HG03060 (cell line): Measurements from ENCODE around the gene SYVN1.
A peak's percentile ranks its signal among the peaks of the same experiment; 100 is the strongest.
"Not testable (repeated sequence)": the region's sequence is repeated elsewhere in the genome, so short reads cannot be mapped to it uniquely, and the experiment has no call there.

Source experiments
- ATAC-seq: cut with Tn5 transposase; IDR thresholded peaks from one replicate; pipeline ENCODE4 v1.9.1; 2021; ENCODE audit warnings: low read depth, moderate number of reproducible peaks; ENCODE audit not compliant: unreplicated experiment

Gene SYVN1

GRCh38 chr11:65152122-65152521, 17.8 kb upstream of the SYVN1 start:
- ATAC-seq = no peak

- ATAC-seq = no peak
Measured at GRCh38 chr11:65151331-65151899, 17.1 kb upstream of the SYVN1 start.

GRCh38 chr11:65150509-65151299, 16.4 kb upstream of the SYVN1 start:
- ATAC-seq = no peak

- ATAC-seq = not testable (repeated sequence)
Measured at GRCh38 chr11:65150131-65150508, 15.8 kb upstream of the SYVN1 start.

GRCh38 chr11:65148657-65149056, 14.3 kb upstream of the SYVN1 start:
- no peak for ATAC-seq

- no peak for ATAC-seq
Measured at GRCh38 chr11:65147352-65148075, 13.2 kb upstream of the SYVN1 start.

- no peak for ATAC-seq
Measured at GRCh38 chr11:65141896-65142494, 7.7 kb upstream of the SYVN1 start.

GRCh38 chr11:65136515-65137096, 2.3 kb upstream of the SYVN1 start:
- no peak for ATAC-seq

GRCh38 chr11:65135633-65136145, 1.4 kb upstream of the SYVN1 start:
- ATAC-seq = no peak

GRCh38 chr11:65134952-65135632, 773 bp upstream of the SYVN1 start:
- ATAC-seq = peak; percentile 47

GRCh38 chr11:65133724-65134123, 595 bp downstream of the SYVN1 start:
- no peak for ATAC-seq

- ATAC-seq = no peak
Measured at GRCh38 chr11:65132988-65133700, 1.2 kb downstream of the SYVN1 start.

GRCh38 chr11:65132238-65132987, 1.9 kb downstream of the SYVN1 start:
- no peak for ATAC-seq

GRCh38 chr11:65131895-65132237, 2.5 kb downstream of the SYVN1 start:
- no peak for ATAC-seq

- no peak for ATAC-seq
Measured at GRCh38 chr11:65131417-65131776, 2.9 kb downstream of the SYVN1 start.

GRCh38 chr11:65130631-65131416, 3.5 kb downstream of the SYVN1 start:
- no peak for ATAC-seq

- ATAC-seq = no peak
Measured at GRCh38 chr11:65129649-65130441, 4.5 kb downstream of the SYVN1 start.
